ENCODE data around the gene PCSK1N. TPM values are rescaled to one million over a fixed set of nuclear protein-coding genes. Genes with fewer than 3 reads are reported as not detected.

Gene PCSK1N
- total RNA-seq, 1 donor from 2014 or later = 0.23 TPM

GRCh38 chrX:48824066-48824465, 11.3 kb downstream of the PCSK1N start:
- ATAC-seq (no peak), DNase-seq (ENCODE audit: low spot score) (no peak)

GRCh38 chrX:48823053-48823452, 12.4 kb downstream of the PCSK1N start:
- DNase-seq (ENCODE audit: low spot score) (no peak), ATAC-seq (no peak)

GRCh38 chrX:48819394-48819793, 16.0 kb downstream of the PCSK1N start:
- ATAC-seq = peak; percentile 53
- DNase-seq (ENCODE audit: low spot score) = peak; percentile 60

- DNase-seq (ENCODE audit: low spot score) (no peak), ATAC-seq (peak; percentile 28)
Measured at GRCh38 chrX:48818866-48819265, 16.5 kb downstream of the PCSK1N start.

GRCh38 chrX:48818098-48818497, 17.3 kb downstream of the PCSK1N start:
- ATAC-seq (no peak), DNase-seq (ENCODE audit: low spot score) (no peak)

- no peak for DNase-seq (ENCODE audit: low spot score)
- ATAC-seq = no peak
Measured at GRCh38 chrX:48816014-48816810, 19.2 kb downstream of the PCSK1N start.

- ATAC-seq (no peak), DNase-seq (ENCODE audit: low spot score) (no peak)
Measured at GRCh38 chrX:48815266-48815665, 20.1 kb downstream of the PCSK1N start.

- ATAC-seq = no peak
- DNase-seq (ENCODE audit: low spot score) = no peak
Measured at GRCh38 chrX:48814722-48815121, 20.7 kb downstream of the PCSK1N start.

- DNase-seq (ENCODE audit: low spot score) = no peak
- no peak for ATAC-seq
Measured at GRCh38 chrX:48813644-48814043, 21.8 kb downstream of the PCSK1N start.

- ATAC-seq (no peak), DNase-seq (ENCODE audit: low spot score) (no peak)
Measured at GRCh38 chrX:48806081-48806480, 29.3 kb downstream of the PCSK1N start.

GRCh38 chrX:48802905-48803200, 32.6 kb downstream of the PCSK1N start:
- no peak for ATAC-seq
- DNase-seq (ENCODE audit: low spot score) = no peak

GRCh38 chrX:48802089-48802904, 33.1 kb downstream of the PCSK1N start:
- DNase-seq (ENCODE audit: low spot score) (peak; percentile 87), ATAC-seq (peak; percentile 75)

GRCh38 chrX:48801280-48802088, 33.9 kb downstream of the PCSK1N start, which contains the start of gene HDAC6:
Gene HDAC6, plus strand, starts transcription at chrX:48802067. Its CDS starts 626 bp downstream, at chrX:48802693.
- peak; percentile 96 for DNase-seq (ENCODE audit: low spot score)
- peak; percentile 84 for ATAC-seq

- DNase-seq (ENCODE audit: low spot score) = no peak
- no peak for ATAC-seq
Measured at GRCh38 chrX:48800574-48801279, 34.7 kb downstream of the PCSK1N start.

GRCh38 chrX:48798318-48798717, 37.1 kb downstream of the PCSK1N start:
- DNase-seq (ENCODE audit: low spot score) (no peak), ATAC-seq (no peak)

GRCh38 chrX:48794911-48795515, 40.4 kb downstream of the PCSK1N start:
- ATAC-seq (no peak), DNase-seq (ENCODE audit: low spot score) (no peak)

GRCh38 chrX:48794340-48794910, 41.0 kb downstream of the PCSK1N start:
- no peak for DNase-seq (ENCODE audit: low spot score)
- ATAC-seq = no peak

GRCh38 chrX:48793935-48794334, 41.5 kb downstream of the PCSK1N start:
- DNase-seq (ENCODE audit: low spot score) = no peak
- ATAC-seq = no peak

- ATAC-seq = no peak
- no peak for DNase-seq (ENCODE audit: low spot score)
Measured at GRCh38 chrX:48792219-48792618, 43.2 kb downstream of the PCSK1N start.
